Osteocyte (in vitro differentiated cells): ENCODE measurements around the gene CCDC134. TPM values are rescaled to one million over a fixed set of nuclear protein-coding genes. Genes with fewer than 3 reads are reported as not detected.

ENCODE experiments used
- DNase-seq: peaks from one replicate; pipeline ENCODE4 v3.0.0; 2021; ENCODE audit warnings: mixed read lengths; ENCODE audit not compliant: unreplicated experiment; ENCODE audit errors: extremely low spot score
- H3K27ac Mint-ChIP-seq: one replicate; pipeline ENCODE4 v1.8.0; 2021; ENCODE audit warnings: mild to moderate bottlenecking, mixed read lengths; ENCODE audit not compliant: unreplicated experiment
- H3K27me3 Mint-ChIP-seq: one replicate; pipeline ENCODE4 v1.8.0; 2021; ENCODE audit warnings: mixed read lengths; ENCODE audit not compliant: unreplicated experiment
- H3K36me3 Mint-ChIP-seq: one replicate; pipeline ENCODE4 v1.8.0; 2021; ENCODE audit warnings: mixed read lengths; ENCODE audit not compliant: unreplicated experiment
- H3K4me1 Mint-ChIP-seq: one replicate; pipeline ENCODE4 v1.8.0; 2021; ENCODE audit warnings: mixed read lengths; ENCODE audit not compliant: unreplicated experiment
- H3K4me3 Mint-ChIP-seq: one replicate; pipeline ENCODE4 v1.8.0; 2021; ENCODE audit warnings: mild to moderate bottlenecking, moderate library complexity, mixed read lengths; ENCODE audit not compliant: unreplicated experiment
- H3K9me3 Mint-ChIP-seq: one replicate; pipeline ENCODE4 v1.8.0; 2021; ENCODE audit warnings: mixed read lengths; ENCODE audit not compliant: unreplicated experiment
- total RNA-seq: library from RNA; stranded (reverse); gene quantifications from 2 replicates; pipeline ENCODE4 v1.2.1, GENCODE V29; 2021
- TF ChIP-seq, protein P1 (sequence below): fragments of 200-600 bp; sonication (generic); IDR thresholded peaks from 2 replicates; pipeline ENCODE4 v1.5.0; 2021; ENCODE audit warnings: antibody characterized with exemption, mild to moderate bottlenecking, moderate library complexity

The CCDC134 gene
- total RNA-seq, 1 donor from 2014 or later, result 7.8 TPM

DNA sequence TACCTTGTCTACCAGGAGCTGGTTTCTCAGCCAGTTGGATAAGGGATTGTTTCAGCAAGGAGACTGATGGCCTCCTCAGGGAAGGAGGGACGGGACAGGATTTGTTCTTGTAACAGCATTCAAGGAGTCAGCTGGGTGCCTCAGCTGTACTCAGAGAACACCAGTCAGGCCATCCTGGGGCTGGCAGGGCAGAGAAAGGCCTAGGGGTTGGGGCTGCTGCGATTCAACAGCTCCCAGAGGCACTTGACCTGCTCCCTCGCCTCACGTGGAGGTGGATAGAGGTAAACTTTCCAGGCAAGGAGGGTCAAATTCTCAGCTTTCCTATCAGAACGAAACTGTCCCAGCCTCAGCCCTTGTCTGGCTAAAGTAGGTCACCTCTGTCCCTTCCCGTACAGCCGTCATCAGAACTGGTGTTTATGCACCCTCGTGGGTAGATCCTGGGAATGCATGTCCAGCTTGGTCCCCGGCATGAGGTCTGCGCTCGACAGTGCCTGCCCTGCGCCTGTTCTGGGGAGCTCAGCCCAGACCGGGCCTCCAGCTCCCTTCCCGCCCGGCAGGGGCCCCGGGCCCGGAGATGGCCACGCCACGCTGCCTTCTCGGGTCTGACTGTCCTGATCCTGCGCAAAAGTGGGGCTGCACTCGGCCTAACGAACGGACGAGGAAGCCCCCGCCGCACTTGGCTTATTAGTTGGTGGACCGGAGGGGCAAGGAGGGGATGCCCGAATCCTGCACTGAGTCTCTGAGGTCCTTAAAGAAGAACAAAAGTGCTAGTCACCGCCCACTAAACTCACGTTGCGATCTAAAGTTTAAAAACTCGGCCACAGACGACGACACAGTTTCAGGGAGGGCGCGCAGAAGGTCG, 762 bp upstream of the CCDC134 start:
- H3K4me1 Mint-ChIP-seq, result peaks cover 20% of the 10 kb centered on the region
- H3K9me3 Mint-ChIP-seq, result no peaks in the 10 kb centered on the region
- H3K36me3 Mint-ChIP-seq, result no peaks in the 10 kb centered on the region
- DNase-seq, result no peak
- TF ChIP-seq, protein P1, sequence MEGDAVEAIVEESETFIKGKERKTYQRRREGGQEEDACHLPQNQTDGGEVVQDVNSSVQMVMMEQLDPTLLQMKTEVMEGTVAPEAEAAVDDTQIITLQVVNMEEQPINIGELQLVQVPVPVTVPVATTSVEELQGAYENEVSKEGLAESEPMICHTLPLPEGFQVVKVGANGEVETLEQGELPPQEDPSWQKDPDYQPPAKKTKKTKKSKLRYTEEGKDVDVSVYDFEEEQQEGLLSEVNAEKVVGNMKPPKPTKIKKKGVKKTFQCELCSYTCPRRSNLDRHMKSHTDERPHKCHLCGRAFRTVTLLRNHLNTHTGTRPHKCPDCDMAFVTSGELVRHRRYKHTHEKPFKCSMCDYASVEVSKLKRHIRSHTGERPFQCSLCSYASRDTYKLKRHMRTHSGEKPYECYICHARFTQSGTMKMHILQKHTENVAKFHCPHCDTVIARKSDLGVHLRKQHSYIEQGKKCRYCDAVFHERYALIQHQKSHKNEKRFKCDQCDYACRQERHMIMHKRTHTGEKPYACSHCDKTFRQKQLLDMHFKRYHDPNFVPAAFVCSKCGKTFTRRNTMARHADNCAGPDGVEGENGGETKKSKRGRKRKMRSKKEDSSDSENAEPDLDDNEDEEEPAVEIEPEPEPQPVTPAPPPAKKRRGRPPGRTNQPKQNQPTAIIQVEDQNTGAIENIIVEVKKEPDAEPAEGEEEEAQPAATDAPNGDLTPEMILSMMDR, result no peak
- peak overlapping the region; percentile 95 for H3K27ac Mint-ChIP-seq
- no peaks in the 10 kb centered on the region for H3K27me3 Mint-ChIP-seq
- H3K4me3 Mint-ChIP-seq, result peak overlapping the region; percentile 99

DNA sequence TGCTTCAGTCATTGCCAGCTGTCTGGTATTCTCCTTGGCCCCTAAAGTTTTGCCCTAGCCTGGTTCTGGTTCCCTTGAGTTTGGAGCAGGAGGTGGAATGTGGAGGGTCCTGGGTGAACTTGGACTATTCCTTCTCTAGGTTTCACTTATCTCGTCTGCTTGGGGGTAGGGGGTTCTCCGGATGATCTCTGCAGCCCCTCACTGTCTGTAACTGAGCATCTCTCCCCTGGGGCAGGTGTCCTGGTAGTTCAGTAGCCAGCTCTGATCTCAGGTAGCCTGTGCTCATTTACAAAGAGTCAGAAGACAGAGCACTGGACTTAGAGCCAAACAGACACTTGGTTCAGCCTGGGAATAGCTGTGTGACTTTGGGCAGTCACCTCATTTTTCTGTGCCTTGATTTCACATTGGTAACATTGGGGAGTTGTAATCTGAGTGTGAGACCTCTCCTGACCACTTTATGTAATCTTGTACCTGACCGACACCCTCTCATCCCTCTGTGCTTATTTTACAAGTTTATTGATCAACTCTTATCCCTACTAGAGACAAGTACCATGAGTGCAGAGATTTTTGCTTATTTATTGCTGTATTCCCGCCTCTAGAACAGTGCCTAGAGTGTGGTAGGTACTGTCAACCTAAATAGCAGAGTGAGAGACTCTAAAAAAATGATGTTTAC, 804 bp downstream of the CCDC134 start:
- TF ChIP-seq, protein P1, result no peak
- no peak for DNase-seq
- H3K4me1 Mint-ChIP-seq, result peaks cover 20% of the 10 kb centered on the region

DNA sequence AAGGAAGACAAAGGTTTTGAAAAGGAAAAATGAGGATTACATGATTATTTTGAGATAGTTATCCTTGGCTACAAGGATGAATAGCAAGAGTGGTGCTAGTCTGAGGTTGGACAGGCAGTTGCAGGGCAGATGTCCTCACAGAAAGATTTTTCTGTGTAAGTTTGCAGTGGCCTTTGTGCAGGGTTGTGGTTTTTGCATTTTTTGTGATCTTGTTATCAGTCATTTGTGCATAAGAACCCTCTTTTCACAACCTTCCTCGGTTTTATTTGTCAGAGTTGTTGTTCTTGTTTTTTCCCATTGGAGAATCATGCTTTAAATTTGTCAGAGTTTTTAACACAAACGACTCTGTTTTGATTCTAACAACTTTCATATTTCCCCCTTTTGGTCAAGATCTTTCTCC, 1.4 kb downstream of the CCDC134 start:
- DNase-seq, result no peak
- no peaks in the 10 kb centered on the region for H3K9me3 Mint-ChIP-seq
- H3K36me3 Mint-ChIP-seq, result no peaks in the 10 kb centered on the region
- no peak overlapping the region for H3K27ac Mint-ChIP-seq
- no peaks in the 10 kb centered on the region for H3K27me3 Mint-ChIP-seq
- TF ChIP-seq, protein P1, result no peak
- H3K4me3 Mint-ChIP-seq, result peak overlapping the region; percentile 99
- H3K4me1 Mint-ChIP-seq, result peaks cover 20% of the 10 kb centered on the region

More for the DNA sequence above, 804 bp downstream of the CCDC134 start:
- Mint-ChIP-seq H3K27ac (peak overlapping the region; percentile 95), H3K9me3 (no peaks in the 10 kb centered on the region), H3K27me3 (no peaks in the 10 kb centered on the region), H3K4me3 (peak overlapping the region; percentile 99), H3K36me3 (no peaks in the 10 kb centered on the region)

DNA sequence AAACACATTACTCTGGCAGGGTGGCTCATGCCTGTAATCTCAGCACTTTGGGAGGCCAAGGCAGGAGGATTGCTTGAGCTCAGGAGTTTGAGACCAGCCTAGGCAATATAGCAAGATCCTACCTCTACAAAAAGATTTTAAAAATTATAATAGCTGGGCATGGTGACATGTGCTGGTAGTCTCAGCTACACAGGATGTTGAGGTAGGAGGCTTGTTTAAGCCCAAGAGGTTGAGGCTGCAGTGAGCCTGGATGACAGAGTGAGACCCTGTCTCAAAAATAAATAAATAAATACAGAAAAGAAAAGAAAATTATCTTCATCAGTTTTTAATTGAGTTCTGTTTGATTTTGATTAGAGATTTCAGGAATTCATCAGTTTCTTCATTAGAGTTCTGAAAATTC, 5.2 kb downstream of the CCDC134 start:
- Mint-ChIP-seq H3K4me1 (peaks cover 14% of the 10 kb centered on the region), H3K9me3 (no peaks in the 10 kb centered on the region), H3K27me3 (no peaks in the 10 kb centered on the region), H3K4me3 (no peak overlapping the region), H3K27ac (no peak overlapping the region), H3K36me3 (peaks cover 10% of the 10 kb centered on the region)
- TF ChIP-seq, protein P1, result no peak
- DNase-seq, result no peak

DNA sequence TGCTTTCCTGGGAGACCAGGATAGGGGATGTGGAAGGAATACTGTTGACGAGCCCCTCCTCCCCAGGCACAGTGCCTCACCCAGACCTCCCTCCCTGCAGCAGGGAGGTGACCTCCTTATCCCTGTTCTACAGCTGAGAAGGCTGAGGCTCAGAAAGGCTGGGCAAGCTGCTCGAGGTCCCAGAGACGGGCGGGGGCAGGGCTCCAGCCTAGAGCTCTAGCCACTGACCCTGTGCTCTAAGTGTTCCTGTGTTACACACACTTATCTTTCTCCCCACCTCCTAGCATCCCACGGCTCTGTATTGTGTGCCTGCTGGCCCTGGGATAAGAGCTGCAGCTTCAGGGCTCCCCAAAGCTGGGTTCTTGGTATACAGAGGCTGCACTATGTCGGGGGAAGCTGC, 7.9 kb downstream of the CCDC134 start:
- Mint-ChIP-seq H3K4me3 (no peak overlapping the region), H3K27me3 (no peaks in the 10 kb centered on the region), H3K9me3 (no peaks in the 10 kb centered on the region), H3K36me3 (peaks cover 12% of the 10 kb centered on the region), H3K4me1 (no peaks in the 10 kb centered on the region), H3K27ac (no peak overlapping the region)
- TF ChIP-seq, protein P1, result no peak
- no peak for DNase-seq
